ENCODE results near the gene FAM83D. TPM values are rescaled to one million over a fixed set of nuclear protein-coding genes. Genes with fewer than 3 reads are reported as not detected.

Gene FAM83D
- total RNA-seq, 2 donors from 2014 or later, result 10.2 to 12.6 TPM

DNA sequence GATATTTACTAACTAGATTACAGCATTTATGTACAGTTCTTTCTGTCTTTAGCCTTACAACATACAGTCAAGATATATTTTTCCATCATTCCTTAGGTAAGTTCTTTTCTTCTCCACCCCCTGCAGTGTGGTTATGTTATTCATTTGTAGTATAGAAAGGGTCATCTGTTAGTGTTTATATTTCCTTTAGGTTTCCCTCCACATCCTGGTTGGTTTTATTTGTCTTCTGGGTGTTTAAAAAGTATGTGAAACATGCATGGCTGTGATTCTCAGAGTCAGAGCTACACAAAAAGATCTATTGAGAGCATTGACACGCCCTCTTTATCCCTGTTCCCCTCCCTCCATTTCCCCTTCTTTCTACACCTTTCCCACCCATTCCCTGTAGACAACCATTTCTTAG, 56.1 kb downstream of the FAM83D start:
- H3K4me3 ChIP-seq, result no peak overlapping the region
- 67% methylated on average over 1 of the region's 1 CpG for WGBS
- no peak for TF ChIP-seq POLR2A (IDR thresholded peaks at IDR 0.05)
- no peak for TF ChIP-seq POLR2AphosphoS5 (IDR thresholded peaks at IDR 0.05)
- TF ChIP-seq CTCF (IDR thresholded peaks at IDR 0.05), result no peak
- no peaks in the 10 kb centered on the region for H3K9me3 ChIP-seq
- no peaks in the 10 kb centered on the region for H3K36me3 ChIP-seq
- no peaks in the 10 kb centered on the region for H3K4me1 ChIP-seq (replicated peaks)
- intact Hi-C loops (cut with DNase I), result no loop called here
- H3K27ac ChIP-seq, result no peak overlapping the region
- H3K27me3 ChIP-seq (replicated peaks; ENCODE audit: insufficient read depth), result no peaks in the 10 kb centered on the region
- no peak for DNase-seq (ENCODE audit: low spot score)

GRCh38 chr20:38985060-38985459, 58.8 kb downstream of the FAM83D start:
- intact Hi-C loops (cut with DNase I), result loop anchor here (5.0 kb wide), 1 partner anchor 57 kb away; no protein-coding TSS in a partner anchor
- H3K27ac ChIP-seq, result peak overlapping the region in 1 of 2 donors; percentile 24
- TF ChIP-seq POLR2AphosphoS5 (IDR thresholded peaks at IDR 0.05) (no peak), CTCF (IDR thresholded peaks at IDR 0.05) (no peak), POLR2A (IDR thresholded peaks at IDR 0.05) (no peak)
- DNase-seq (ENCODE audit: low spot score), result no peak
- WGBS, result 77% methylated on average over 4 of the region's 4 CpGs
- H3K4me3 ChIP-seq, result no peak overlapping the region
- H3K4me1 ChIP-seq (replicated peaks), result no peaks in the 10 kb centered on the region
- H3K36me3 ChIP-seq, result no peaks in the 10 kb centered on the region
- H3K27me3 ChIP-seq (replicated peaks; ENCODE audit: insufficient read depth), result no peaks in the 10 kb centered on the region
- no peaks in the 10 kb centered on the region for H3K9me3 ChIP-seq

GRCh38 chr20:38985603-38986170, 59.5 kb downstream of the FAM83D start:
- Histone ChIP-seq H3K9me3 (no peaks in the 10 kb centered on the region), H3K36me3 (no peaks in the 10 kb centered on the region), H3K27ac (peak overlapping the region; percentile 42 to 49), H3K4me1 (replicated peaks) (no peaks in the 10 kb centered on the region), H3K27me3 (replicated peaks; ENCODE audit: insufficient read depth) (no peaks in the 10 kb centered on the region), H3K4me3 (no peak overlapping the region)
- no peak for DNase-seq (ENCODE audit: low spot score)
- intact Hi-C loops (cut with DNase I), result loop anchor here (5.0 kb wide), 1 partner anchor 57 kb away; no protein-coding TSS in a partner anchor
- 41% methylated on average over 1 of the region's 1 CpG for WGBS
- TF ChIP-seq POLR2AphosphoS5 (IDR thresholded peaks at IDR 0.05) (peak; percentile 66), CTCF (IDR thresholded peaks at IDR 0.05) (no peak)

DNA sequence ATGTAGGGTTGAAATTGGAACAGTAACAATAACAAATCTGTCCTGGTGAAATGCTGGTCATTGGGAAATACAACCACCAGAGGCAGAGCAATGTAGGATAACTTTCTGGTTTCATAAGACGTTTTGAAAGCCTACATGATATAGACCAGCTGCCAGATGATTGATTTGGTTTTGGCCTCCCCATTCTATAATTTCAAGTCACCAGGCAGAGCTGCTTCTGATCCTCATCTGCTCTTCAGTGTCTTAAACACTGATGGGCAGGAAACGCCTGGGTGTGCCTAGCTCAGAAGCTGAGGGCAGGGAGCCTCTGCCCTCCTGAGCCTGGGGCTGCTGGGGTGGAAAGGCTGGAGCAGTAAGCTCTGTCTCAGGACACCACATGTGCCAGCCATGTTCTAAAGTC, 60.4 kb downstream of the FAM83D start:
- H3K36me3 ChIP-seq, result no peaks in the 10 kb centered on the region
- TF ChIP-seq CTCF (IDR thresholded peaks at IDR 0.05) (no peak), POLR2A (IDR thresholded peaks at IDR 0.05) (no peak), POLR2AphosphoS5 (IDR thresholded peaks at IDR 0.05) (no peak)
- WGBS, result 82% methylated on average over 2 of the region's 2 CpGs
- no peak for DNase-seq (ENCODE audit: low spot score)
- no peaks in the 10 kb centered on the region for H3K4me1 ChIP-seq (replicated peaks)
- intact Hi-C loops (cut with DNase I), result loop anchor here (5.0 kb wide), 1 partner anchor 56 kb away; no protein-coding TSS in a partner anchor
- no peaks in the 10 kb centered on the region for H3K9me3 ChIP-seq
- no peaks in the 10 kb centered on the region for H3K27me3 ChIP-seq (replicated peaks; ENCODE audit: insufficient read depth)
- no peak overlapping the region for H3K4me3 ChIP-seq
- peak overlapping the region in 1 of 2 donors; percentile 42 for H3K27ac ChIP-seq

- H3K9me3 ChIP-seq, result no peaks in the 10 kb centered on the region
- no peaks in the 10 kb centered on the region for H3K4me1 ChIP-seq (replicated peaks)
- WGBS, result 77% methylated on average over 4 of the region's 4 CpGs
- no peak overlapping the region for H3K27ac ChIP-seq
- no peak for DNase-seq (ENCODE audit: low spot score)
- no peaks in the 10 kb centered on the region for H3K36me3 ChIP-seq
- no peak overlapping the region for H3K4me3 ChIP-seq
- no peaks in the 10 kb centered on the region for H3K27me3 ChIP-seq (replicated peaks; ENCODE audit: insufficient read depth)
- intact Hi-C loops (cut with DNase I), result loop anchor here (5.0 kb wide), 1 partner anchor 55 kb away; no protein-coding TSS in a partner anchor
- TF ChIP-seq POLR2AphosphoS5 (IDR thresholded peaks at IDR 0.05) (no peak), CTCF (IDR thresholded peaks at IDR 0.05) (no peak), POLR2A (IDR thresholded peaks at IDR 0.05) (no peak)
Measured at GRCh38 chr20:38987777-38988176, 61.6 kb downstream of the FAM83D start.

All from prostate gland (tissue), 2 donors.